GM11168 (cell line): ENCODE data around the gene CPA5.
"Not testable (repeated sequence)": the region's sequence is repeated elsewhere in the genome, so short reads cannot be mapped to it uniquely, and the experiment has no call there.

ENCODE experiments used
- in situ Hi-C: fragments of 300-500 bp; cut with MboI; formaldehyde crosslinking; loops from one replicate; pipeline ENCODE4 v1.12.0; 2022; ENCODE audit warnings: low sequenced_read_pairs; ENCODE audit not compliant: unreplicated experiment

The CPA5 gene

DNA sequence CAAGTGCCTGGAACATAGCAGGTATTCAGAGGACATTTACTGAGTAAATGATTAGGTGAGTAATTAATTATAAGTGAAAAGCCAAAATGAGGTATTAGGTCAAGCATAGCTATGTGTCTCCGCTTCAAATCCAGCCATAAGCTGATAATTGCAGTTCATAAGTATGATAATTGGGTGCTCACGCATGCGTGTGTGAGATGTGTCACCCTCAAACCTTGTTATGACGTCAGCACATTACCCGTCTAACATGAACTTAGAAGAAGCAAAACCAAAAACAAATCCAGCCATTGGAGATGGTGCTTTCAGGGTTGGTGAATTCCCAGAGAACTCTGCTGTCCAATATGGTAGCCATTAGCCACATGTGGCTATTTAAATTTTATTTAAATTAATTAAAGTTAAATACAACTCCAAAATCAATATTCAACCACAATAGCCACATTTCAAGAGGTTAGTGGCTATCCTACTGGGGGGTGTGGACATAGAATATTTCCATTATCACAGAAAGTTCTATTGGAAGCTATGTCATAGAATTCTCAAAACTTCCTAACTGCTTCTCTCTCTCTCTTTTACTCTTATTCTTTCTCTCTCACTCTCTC, at the start of gene CPA5:
Gene CPA5, plus strand, starts transcription at position 546 of the 596 bp plus-strand sequence. CDS start 1,670 bp downstream, outside the sequence.
- in situ Hi-C loops, result no loop called here

- in situ Hi-C loops, result no loop called here
These were observed 48.2 kb upstream of the CPA5 start for GRCh38 chr7:130296221-130296951.

DNA sequence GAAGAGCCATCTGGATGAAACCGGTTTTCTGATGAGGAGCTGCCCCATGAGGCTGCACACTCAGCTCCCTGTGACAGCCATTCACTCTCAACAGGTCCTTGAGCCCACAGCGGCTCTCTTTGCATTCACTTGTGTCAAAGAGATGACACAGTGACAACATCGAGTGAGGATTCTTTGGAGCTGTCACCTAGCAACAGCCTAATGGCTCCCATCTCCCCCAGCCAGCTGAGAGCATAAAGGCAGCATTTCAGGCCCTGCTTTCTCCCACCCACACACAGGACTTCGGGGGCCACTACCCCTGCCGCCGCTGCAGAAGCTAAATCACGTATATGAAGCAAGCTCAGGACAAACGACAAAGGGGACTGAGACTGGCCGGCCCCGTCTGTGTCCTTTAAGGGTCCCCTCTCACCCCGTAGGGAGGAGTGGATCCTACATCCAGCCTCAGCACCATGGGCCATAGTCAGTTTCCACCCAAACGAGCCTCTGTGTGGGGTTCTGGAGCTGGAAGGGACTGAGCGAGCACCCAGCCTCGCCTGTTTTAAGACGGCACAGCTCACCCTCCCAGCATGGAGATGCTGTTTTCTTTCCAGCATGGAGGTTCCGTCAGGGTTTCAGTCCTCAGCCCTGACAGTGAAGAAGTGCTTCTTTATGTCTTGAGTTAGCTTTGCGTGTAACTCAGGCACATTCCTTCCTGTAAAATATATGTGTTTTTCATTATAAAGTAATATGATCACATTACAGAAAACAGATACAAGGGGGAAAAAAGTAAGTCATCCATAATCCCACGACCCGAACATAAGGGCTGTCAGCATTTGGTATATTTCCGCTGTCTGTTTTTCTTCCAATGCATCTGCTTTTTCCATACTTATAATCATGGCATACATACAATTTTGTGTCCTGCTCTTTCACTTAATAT, 46.7 kb upstream of the CPA5 start:
- in situ Hi-C loops, result no loop called here

- in situ Hi-C loops, result no loop called here
These were observed 45.9 kb upstream of the CPA5 start for GRCh38 chr7:130298544-130299326.

- in situ Hi-C loops, result no loop called here
These were observed 44.8 kb upstream of the CPA5 start for GRCh38 chr7:130299866-130300265.

GRCh38 chr7:130301501-130302020, 43.1 kb upstream of the CPA5 start:
- in situ Hi-C loops, result no loop called here

- in situ Hi-C loops, result no loop called here
These were observed 42.0 kb upstream of the CPA5 start for GRCh38 chr7:130302649-130303048.

GRCh38 chr7:130303127-130303526, 41.5 kb upstream of the CPA5 start:
- in situ Hi-C loops, result no loop called here

DNA sequence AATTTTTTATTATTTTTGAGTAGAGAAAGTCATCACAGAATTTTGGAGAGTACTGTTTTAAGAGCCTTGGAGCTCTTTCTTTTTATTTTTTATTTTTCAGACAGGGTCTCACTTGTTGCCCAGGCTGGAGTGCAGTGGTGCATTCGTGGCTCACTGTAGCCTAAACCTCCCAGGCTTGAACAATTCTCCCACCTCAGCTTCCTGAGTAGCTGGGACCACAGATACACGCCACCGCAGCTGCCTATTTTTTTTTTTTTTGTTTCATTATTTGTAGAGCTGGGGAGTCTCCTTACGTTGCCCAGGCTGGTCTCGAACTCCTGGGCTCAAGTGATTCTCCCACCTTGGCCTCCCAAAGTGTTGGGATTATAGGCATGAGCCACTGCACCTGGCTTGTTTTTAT, 41.1 kb upstream of the CPA5 start:
- in situ Hi-C loops, result no loop called here

- in situ Hi-C loops, result no loop called here
These were observed 40.6 kb upstream of the CPA5 start for GRCh38 chr7:130303982-130304381.

DNA sequence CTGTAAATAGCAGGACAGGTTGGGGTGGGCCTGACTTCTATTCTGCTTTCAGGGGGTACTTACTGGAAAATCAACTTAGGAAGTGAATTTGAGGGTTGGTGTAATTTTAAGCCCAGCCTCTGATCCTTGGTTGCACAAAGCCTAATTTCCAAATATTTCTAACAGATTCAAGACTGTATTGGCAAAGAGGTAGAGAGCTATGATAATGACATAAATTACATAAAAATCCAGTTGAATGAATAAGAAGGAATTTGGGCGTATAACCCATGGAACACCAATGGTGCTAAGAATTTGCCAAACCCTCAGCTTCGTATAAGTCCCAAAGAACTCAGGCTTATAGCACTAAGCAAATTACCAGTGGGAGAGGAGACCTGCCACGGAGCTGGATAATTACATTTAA, 39.7 kb upstream of the CPA5 start:
- in situ Hi-C loops, result no loop called here

DNA sequence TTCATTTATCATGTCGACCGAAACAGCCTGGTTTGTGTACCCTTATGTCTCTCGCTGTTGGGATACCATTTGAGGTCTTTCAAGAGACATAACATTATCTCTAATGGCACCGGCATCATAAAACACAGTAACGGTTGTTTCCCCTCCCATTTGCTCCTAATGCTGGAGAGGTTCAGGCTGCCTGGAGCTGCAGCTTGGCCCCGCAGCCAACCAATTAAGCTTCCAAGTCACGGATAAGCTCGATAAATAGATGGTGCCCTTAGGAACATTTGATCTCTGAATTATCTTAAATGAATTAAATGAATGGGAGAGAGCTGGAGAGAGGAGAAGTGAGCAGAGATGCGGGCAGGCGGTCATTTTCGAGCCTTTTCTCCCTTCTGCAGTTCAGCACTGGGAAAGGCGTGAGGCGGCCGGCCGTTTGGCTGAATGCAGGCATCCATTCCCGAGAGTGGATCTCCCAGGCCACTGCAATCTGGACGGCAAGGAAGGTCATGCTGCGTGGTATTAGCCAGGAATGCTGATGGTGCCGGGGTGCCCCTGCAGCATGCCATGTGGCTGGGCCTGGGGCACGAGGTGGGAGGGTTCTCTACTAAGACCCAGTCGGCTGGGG, 39.1 kb upstream of the CPA5 start:
- in situ Hi-C loops, result no loop called here

- in situ Hi-C loops, result no loop called here
These were observed 34.6 kb upstream of the CPA5 start for GRCh38 chr7:130309986-130310385.

DNA sequence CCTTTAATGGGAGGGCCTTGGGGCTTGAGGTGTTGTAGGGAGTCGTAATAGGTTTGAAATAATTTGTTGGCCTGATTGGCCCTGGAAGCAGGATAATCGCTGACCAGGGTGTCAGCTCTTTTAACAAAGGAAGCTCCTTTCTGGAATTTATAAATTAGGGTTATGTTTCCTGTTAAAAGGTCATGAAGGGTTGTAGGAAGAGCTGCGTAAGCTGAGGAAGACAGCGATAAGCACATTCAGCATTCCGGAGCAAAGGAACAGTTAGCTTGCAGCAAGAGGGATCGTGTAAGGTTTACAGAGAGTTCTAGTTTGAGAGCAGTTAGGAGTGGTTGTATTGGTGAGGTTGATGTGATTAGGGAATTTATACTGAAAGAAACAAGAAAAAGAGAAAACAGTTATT, 30.3 kb upstream of the CPA5 start:
- in situ Hi-C loops, result no loop called here

GRCh38 chr7:130319541-130319940, 25.1 kb upstream of the CPA5 start:
- in situ Hi-C loops, result no loop called here

GRCh38 chr7:130321542-130322229, 22.9 kb upstream of the CPA5 start:
- in situ Hi-C loops, result not testable (repeated sequence)

- in situ Hi-C loops, result no loop called here
These were observed 22.0 kb upstream of the CPA5 start for GRCh38 chr7:130322615-130323014.

- in situ Hi-C loops, result no loop called here
These were observed 20.2 kb upstream of the CPA5 start for GRCh38 chr7:130324306-130324943.

- in situ Hi-C loops, result no loop called here
These were observed 14.9 kb upstream of the CPA5 start for GRCh38 chr7:130329681-130330080.
